Activated naive CD4-positive, alpha-beta T cell treated with anti-CD3 and anti-CD28 coated beads for 36 hours (primary cell): ENCODE data around the gene ANKFY1. TPM values are rescaled to one million over a fixed set of nuclear protein-coding genes. Genes with fewer than 3 reads are reported as not detected.
A peak's percentile ranks its signal among the peaks of the same experiment; 100 is the strongest.
"Not testable (repeated sequence)": the region's sequence is repeated elsewhere in the genome, so short reads cannot be mapped to it uniquely, and the experiment has no call there.

ENCODE experiments used
- CTCF ChIA-PET: fragments of 350-600 bp; sonication (Branson Sonifier 250); formaldehyde crosslinking; loops from one replicate; lab custom pipeline; 2021; ENCODE audit warnings: antibody characterized with exemption; lab: Charles Lee
- DNase-seq: peaks from one replicate; pipeline ENCODE4 v3.0.0-alpha.2; 2020
- H3K27ac Mint-ChIP-seq: one replicate; pipeline ENCODE4 v1.8.0; 2021; ENCODE audit warnings: mild to moderate bottlenecking, mixed read lengths
- H3K27me3 Mint-ChIP-seq: one replicate; pipeline ENCODE4 v1.8.0; 2021; ENCODE audit warnings: low read depth, mixed read lengths
- H3K36me3 Mint-ChIP-seq: one replicate; pipeline ENCODE4 v1.8.0; 2021; ENCODE audit warnings: low read depth, mixed read lengths
- H3K4me1 Mint-ChIP-seq: one replicate; pipeline ENCODE4 v1.8.0; 2021; ENCODE audit warnings: low read depth, mixed read lengths
- H3K4me3 Mint-ChIP-seq: one replicate; pipeline ENCODE4 v1.8.0; 2021; ENCODE audit warnings: mild to moderate bottlenecking, moderate library complexity, mixed read lengths
- H3K9me3 Mint-ChIP-seq: one replicate; pipeline ENCODE4 v1.8.0; 2021; ENCODE audit warnings: mixed read lengths
- intact Hi-C: fragments of 100-400 bp; cut with micrococcal nuclease; formaldehyde crosslinking; loops from one replicate; pipeline ENCODE4 v1.15.1; 2023
- total RNA-seq, 2 experiments: library from RNA; stranded (reverse); gene quantifications; one replicate each; pipeline ENCODE4 v1.2.3, GENCODE V29; 2021

Gene ANKFY1
- total RNA-seq, 2 experiments from 2014 or later = 36.6 to 37.4 TPM

DNA sequence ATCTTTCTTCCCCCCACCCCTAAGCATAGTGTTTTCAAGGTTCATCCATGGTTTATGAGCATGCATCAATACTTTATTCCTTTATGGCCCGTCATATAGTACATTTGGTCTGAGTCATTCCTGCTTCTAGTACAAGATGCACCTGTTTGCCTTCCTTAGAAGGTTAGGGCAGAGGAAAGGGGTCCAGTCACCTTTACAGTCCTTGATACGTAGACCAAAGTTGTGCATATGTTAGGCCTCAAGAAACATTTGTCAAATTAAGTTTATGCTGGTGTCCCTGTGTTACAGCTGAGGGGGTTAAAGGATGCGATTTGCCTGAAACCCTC is 119.4 kb downstream of the ANKFY1 start:
- CTCF ChIA-PET = no interaction called here
- peaks cover 36% of the 10 kb centered on the region for H3K4me1 Mint-ChIP-seq
- intact Hi-C loops = loop anchor here (5.0 to 10.0 kb wide), 5 partner anchors 420 to 1750 kb away; partner anchors contain the start of genes ARRB2, HASPIN, PFN1 and PSMB6

DNA sequence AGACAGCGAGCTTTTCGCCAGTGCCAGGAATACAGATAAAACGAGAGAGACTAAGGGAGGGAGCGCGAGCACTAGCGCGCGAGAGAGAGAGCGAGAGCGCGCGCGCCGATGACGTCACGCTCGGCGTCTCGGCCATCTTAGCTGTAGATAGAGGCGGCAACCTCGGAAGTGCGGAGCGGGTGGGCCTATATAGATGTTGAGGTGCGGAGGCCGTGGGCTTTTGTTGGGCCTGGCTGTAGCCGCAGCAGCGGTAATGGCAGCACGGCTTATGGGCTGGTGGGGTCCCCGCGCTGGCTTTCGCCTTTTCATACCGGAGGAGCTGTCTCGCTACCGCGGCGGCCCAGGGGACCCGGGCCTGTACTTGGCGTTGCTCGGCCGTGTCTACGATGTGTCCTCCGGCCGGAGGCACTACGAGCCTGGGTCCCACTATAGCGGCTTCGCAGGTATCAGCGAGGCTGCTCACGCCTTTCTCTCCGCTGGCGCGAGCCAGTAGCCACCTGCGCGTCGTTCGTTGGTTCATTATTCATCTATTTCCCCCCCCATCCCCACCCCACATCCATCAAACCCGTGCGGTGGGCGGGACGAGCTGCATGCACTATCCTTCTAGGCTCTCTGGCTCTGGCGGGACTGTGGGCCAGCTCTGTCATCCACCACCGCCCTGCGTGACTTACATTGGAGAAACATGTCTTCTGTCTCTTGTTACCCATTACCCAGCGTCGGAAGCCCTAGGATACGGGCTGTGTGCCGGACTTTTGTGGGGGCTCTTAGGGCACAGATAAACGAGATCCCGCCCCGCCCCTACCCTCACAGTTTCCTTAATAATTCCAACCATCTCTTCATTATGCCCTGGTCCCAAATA is 120.0 kb downstream of the ANKFY1 start:
- Mint-ChIP-seq H3K4me3 (peak overlapping the region; percentile 99), H3K9me3 (no peaks in the 10 kb centered on the region), H3K27ac (peak overlapping the region; percentile 100), H3K4me1 (peaks cover 42% of the 10 kb centered on the region), H3K36me3 (peaks cover 5% of the 10 kb centered on the region), H3K27me3 (no peaks in the 10 kb centered on the region)
- DNase-seq = peak; percentile 91
- intact Hi-C loops = loop anchor here (1.0 to 10.0 kb wide), 13 partner anchors 33 to 1749 kb away; partner anchors contain the start of genes ARRB2, HASPIN, MINK1 and NCBP3
- CTCF ChIA-PET = interaction anchor here (0.6 kb wide), 3 partner anchors 17 to 422 kb away, joined by 3 to 5 read pairs (median 3); no protein-coding TSS in a partner anchor

More for the DNA sequence above, 119.4 kb downstream of the ANKFY1 start:
- Mint-ChIP-seq H3K9me3 (no peaks in the 10 kb centered on the region), H3K4me3 (peak overlapping the region; percentile 99), H3K27ac (peak overlapping the region; percentile 100), H3K27me3 (no peaks in the 10 kb centered on the region), H3K36me3 (peaks cover 5% of the 10 kb centered on the region)
- no peak for DNase-seq

DNA sequence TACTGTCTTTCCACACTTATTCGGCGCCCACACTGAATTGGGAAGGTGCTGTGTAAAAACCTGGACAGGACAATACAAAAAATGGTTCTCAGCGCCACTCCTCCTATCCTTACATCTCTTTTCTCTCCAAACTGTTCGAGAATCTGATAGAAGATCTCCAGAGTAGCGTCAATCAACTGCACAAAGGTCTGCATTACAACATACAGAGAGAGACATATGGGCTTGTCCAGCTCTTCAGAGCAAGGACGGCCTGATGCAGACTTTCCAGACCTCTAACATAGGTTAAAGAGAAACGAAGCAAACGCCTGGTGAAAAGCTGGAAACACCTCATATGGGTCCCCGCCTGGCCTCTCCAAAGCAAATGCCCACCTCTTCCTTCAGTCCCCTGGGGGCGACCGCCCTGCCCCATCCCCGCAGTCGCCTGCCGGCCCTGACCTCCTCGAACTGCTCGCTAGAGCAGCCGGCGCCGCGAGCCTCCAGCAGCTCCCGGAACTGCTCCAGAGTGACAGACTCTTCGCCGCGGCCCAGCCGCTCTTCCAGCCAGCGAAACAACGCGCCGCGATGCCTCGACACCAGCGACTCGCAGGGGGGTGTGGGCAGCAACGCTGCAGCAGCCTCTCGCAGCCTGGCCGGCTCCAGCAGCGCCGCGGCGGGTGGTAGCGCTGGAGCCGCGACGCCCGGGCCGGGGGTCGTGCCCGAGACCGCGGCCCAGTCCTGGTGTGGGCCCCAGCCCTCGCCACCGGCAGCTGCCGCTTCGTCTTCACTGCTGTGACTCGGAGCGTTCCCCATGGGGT is 121.5 kb downstream of the ANKFY1 start:
- peak; percentile 42 for DNase-seq
- intact Hi-C loops = loop anchor here (2.0 to 10.0 kb wide), 6 partner anchors 56 to 1748 kb away; partner anchors contain the start of genes ARRB2, HASPIN, PFN1 and PSMB6
- Mint-ChIP-seq H3K27me3 (no peaks in the 10 kb centered on the region), H3K36me3 (peaks cover 5% of the 10 kb centered on the region), H3K4me3 (peak overlapping the region; percentile 99), H3K4me1 (peaks cover 56% of the 10 kb centered on the region), H3K9me3 (no peaks in the 10 kb centered on the region), H3K27ac (peak overlapping the region; percentile 56)
- CTCF ChIA-PET = no interaction called here

DNA sequence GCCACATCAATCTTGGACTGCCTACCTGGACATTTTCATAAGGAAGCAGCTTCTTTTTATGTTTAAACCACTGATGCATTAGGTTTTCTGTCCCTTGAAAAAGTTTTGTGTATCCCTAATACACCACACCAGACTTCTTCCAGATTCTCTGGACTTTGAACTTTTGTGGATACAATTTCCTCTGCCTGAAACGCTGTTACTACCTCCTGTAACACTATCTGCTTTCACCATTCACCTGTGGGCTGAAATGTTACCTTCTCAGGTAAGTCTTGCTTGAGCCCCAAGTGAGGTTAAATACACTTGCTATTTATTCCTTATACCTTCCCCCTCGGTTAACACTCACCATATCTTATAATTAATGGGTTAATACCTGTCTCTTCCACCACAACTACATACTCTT is 123.7 kb downstream of the ANKFY1 start:
- DNase-seq = no peak
- Mint-ChIP-seq H3K36me3 (peaks cover 5% of the 10 kb centered on the region), H3K27me3 (no peaks in the 10 kb centered on the region), H3K4me3 (no peak overlapping the region), H3K27ac (no peak overlapping the region), H3K9me3 (no peaks in the 10 kb centered on the region), H3K4me1 (peaks cover 72% of the 10 kb centered on the region)
- CTCF ChIA-PET = no interaction called here
- intact Hi-C loops = loop anchor here (5.0 to 10.0 kb wide), 5 partner anchors 415 to 1745 kb away; partner anchors contain the start of genes ARRB2, HASPIN, PFN1 and PSMB6

DNA sequence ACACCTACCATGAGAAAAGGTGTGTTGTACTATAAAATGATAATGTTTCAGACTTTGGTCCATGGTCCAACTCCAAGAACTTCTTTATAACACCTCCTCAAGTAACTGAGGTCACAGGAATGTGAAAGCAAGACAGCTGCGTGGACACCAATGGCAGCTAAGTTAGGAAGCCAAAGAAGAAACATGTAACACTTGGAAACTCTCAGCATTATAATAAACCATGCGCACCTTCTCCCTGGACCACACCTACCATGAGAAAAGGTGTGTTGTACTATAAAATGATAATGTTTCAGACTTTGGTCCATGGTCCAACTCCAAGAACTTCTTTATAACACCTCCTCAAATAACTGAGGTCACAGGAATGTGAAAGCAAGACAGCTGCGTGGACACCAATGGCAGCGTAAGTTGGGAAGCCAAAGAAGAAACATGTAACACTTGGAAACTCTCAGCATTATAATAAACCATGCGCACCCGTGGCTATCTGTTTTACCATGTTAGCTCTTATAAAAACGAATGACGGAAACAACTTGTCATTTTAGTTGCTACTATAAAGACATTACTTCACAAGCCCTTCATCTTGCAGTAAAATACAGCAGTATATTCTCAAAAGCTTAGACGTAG is 124.8 kb downstream of the ANKFY1 start:
- H3K36me3 Mint-ChIP-seq, H3K27me3 Mint-ChIP-seq, intact Hi-C loops, DNase-seq, H3K27ac Mint-ChIP-seq, H3K4me3 Mint-ChIP-seq, H3K9me3 Mint-ChIP-seq: not testable (repeated sequence)
- H3K4me1 Mint-ChIP-seq = peaks cover 71% of the 10 kb centered on the region
- CTCF ChIA-PET = interaction anchor here (0.6 kb wide), 1 partner anchor 26 kb away, joined by 3 read pairs; no protein-coding TSS in a partner anchor

DNA sequence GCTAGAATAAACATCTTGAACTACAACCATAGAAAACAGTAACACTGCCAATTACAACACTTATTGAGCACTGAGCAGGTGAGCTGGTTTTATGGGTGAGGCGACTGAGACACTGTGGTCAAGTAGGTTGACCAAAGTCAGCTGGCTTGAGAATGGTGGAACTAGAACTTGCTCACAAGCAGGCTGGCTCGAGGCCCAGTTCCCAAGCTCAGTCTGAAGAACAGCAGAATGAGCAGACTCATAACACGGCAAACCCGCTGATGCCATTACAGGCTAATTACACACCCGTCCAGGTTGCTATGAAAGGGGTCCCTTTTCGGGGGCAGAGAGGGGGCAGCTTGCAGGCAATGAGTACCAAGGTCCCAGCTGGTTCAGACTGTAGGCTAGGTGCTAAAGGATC is 127.4 kb downstream of the ANKFY1 start:
- H3K27me3 Mint-ChIP-seq = no peaks in the 10 kb centered on the region
- peaks cover 67% of the 10 kb centered on the region for H3K4me1 Mint-ChIP-seq
- no peak overlapping the region for H3K27ac Mint-ChIP-seq
- CTCF ChIA-PET = interaction anchor here (0.6 to 0.7 kb wide), 4 partner anchors 10 to 222 kb away, joined by 3 to 8 read pairs (median 4); no protein-coding TSS in a partner anchor
- DNase-seq = no peak
- peaks cover 3% of the 10 kb centered on the region for H3K36me3 Mint-ChIP-seq
- no peak overlapping the region for H3K4me3 Mint-ChIP-seq
- H3K9me3 Mint-ChIP-seq = no peaks in the 10 kb centered on the region
- intact Hi-C loops = no loop called here

DNA sequence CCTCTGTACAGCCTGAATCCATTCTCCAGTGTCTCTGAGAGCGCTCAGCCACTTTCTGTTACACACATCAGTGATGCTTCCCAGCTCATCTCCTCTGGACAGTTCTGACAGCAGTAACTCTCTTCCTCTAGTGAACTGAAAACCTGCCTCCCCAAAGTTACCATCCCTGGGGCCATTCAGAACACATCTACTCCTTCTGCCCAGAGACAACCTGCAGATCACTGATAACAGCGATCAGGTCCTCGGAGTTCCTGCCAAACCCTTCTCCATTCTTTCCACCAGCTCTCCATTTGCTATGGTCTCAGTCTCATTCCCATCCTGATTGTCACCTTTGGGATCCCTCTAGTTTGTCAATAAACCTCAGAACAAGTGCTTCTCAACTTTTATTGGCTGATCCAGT is 128.3 kb downstream of the ANKFY1 start:
- peaks cover 4% of the 10 kb centered on the region for H3K36me3 Mint-ChIP-seq
- no peak overlapping the region for H3K4me3 Mint-ChIP-seq
- intact Hi-C loops = no loop called here
- no peak for DNase-seq
- peaks cover 68% of the 10 kb centered on the region for H3K4me1 Mint-ChIP-seq
- no peaks in the 10 kb centered on the region for H3K9me3 Mint-ChIP-seq
- H3K27ac Mint-ChIP-seq = no peak overlapping the region
- CTCF ChIA-PET = no interaction called here
- H3K27me3 Mint-ChIP-seq = no peaks in the 10 kb centered on the region

DNA sequence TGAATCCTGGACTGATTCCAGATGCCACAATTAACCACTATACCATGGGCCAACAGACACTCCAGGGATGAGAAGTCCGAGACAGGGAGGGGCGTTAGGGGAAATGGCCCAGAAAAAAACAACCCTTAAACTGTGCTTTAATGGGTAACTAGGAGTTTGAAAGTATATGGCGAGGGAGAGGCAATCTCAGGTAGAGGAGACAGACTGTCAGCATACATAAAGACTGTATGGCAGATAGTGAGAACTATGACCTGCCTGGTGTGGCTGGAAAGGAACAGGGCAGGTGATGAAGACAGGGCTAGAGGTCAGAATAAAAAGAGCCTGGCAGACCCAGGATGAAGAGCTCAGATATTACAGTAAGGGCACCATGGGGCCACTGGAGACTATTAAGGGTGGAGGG is 129.1 kb downstream of the ANKFY1 start:
- peaks cover 62% of the 10 kb centered on the region for H3K4me1 Mint-ChIP-seq
- H3K27ac Mint-ChIP-seq = no peak overlapping the region
- intact Hi-C loops = no loop called here
- H3K9me3 Mint-ChIP-seq = no peaks in the 10 kb centered on the region
- no peak overlapping the region for H3K4me3 Mint-ChIP-seq
- CTCF ChIA-PET = no interaction called here
- no peak for DNase-seq
- peaks cover 6% of the 10 kb centered on the region for H3K36me3 Mint-ChIP-seq
- H3K27me3 Mint-ChIP-seq = no peaks in the 10 kb centered on the region

DNA sequence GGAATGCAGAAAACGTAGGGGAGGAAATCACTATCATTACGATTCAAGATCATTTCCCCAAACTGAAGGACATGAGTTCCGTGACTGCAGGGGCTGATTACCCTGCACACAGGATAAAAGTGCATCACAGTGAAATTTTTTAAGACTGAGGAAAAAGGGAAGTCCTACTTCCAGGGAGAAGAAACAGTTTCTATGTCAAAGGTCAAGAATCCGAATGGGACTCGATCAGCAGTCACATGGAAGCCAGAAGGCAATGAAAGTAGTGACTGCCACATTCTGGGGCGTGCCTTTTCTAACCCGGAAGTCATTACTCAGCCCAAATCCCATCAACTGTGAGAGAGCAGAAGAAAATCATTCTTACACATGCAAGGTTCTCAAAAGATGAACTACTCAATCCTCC is 133.1 kb downstream of the ANKFY1 start:
- peaks cover 48% of the 10 kb centered on the region for H3K4me1 Mint-ChIP-seq

DNA sequence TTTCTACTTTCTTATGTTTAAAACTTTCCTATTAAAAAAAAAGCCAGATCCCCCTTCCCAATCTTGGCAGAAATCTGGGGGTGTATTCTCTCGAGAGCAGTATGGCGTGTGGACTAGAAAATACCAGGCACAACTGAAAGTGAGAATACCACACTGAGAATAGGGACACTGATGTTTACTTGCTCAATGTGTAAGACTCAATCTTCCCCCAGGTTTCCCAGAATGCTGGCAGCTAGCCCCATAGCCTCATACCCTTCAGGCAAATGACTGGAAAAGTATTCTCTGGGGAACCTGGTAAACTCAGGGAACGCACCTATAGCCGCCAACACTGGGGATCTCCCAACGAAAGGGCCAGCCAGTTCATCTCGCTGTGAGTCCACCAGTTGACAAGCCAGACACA is 136.2 kb downstream of the ANKFY1 start:
- H3K9me3 Mint-ChIP-seq = no peaks in the 10 kb centered on the region
- peak overlapping the region; percentile 38 for H3K27ac Mint-ChIP-seq
- DNase-seq = no peak
- H3K4me1 Mint-ChIP-seq = peaks cover 43% of the 10 kb centered on the region
- H3K4me3 Mint-ChIP-seq = no peak overlapping the region
- H3K27me3 Mint-ChIP-seq = no peaks in the 10 kb centered on the region
- CTCF ChIA-PET = interaction anchor here (0.7 kb wide), 1 partner anchor 16 kb away, joined by 3 read pairs; no protein-coding TSS in a partner anchor
- intact Hi-C loops = no loop called here
- H3K36me3 Mint-ChIP-seq = peaks cover 12% of the 10 kb centered on the region

More for the DNA sequence above, 133.1 kb downstream of the ANKFY1 start:
- intact Hi-C loops = no loop called here
- peak overlapping the region; percentile 9 for H3K27ac Mint-ChIP-seq
- CTCF ChIA-PET = no interaction called here
- DNase-seq = no peak
- H3K36me3 Mint-ChIP-seq = peaks cover 8% of the 10 kb centered on the region
- H3K27me3 Mint-ChIP-seq = no peaks in the 10 kb centered on the region
- no peak overlapping the region for H3K4me3 Mint-ChIP-seq
- H3K9me3 Mint-ChIP-seq = no peaks in the 10 kb centered on the region

DNA sequence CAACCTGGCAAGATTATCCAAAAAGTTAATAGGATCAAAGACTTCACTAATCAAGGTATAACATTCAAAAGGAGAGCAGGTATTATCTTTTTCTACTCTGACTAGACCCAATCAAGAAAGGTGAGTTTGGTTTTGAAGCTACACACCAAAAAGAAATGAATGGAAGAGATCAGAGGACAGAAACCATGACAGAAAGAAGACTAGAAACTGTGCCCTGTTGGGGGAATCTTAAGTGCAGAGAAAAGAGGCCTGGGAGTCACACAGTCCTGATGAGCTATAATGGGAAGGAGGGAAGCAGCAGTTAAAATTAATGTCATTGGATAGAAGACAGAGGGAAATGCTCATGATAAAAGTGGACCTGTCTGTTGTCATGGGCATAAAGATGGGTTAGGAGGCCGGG is 138.2 kb downstream of the ANKFY1 start:
- peaks cover 32% of the 10 kb centered on the region for H3K4me1 Mint-ChIP-seq
- intact Hi-C loops = no loop called here
- H3K9me3 Mint-ChIP-seq = no peaks in the 10 kb centered on the region
- H3K4me3 Mint-ChIP-seq = no peak overlapping the region
- no peak for DNase-seq
- H3K27me3 Mint-ChIP-seq = no peaks in the 10 kb centered on the region
- H3K27ac Mint-ChIP-seq = peak overlapping the region; percentile 38
- peaks cover 12% of the 10 kb centered on the region for H3K36me3 Mint-ChIP-seq
- CTCF ChIA-PET = interaction anchor here (0.5 to 1.2 kb wide), 2 partner anchors 13 to 286 kb away, joined by 4 read pairs; no protein-coding TSS in a partner anchor
